Kasumi-1 (cell line): ENCODE data around the gene MFSD12.
A peak's percentile ranks its signal among the peaks of the same experiment; 100 is the strongest.

Source experiments
- DNase-seq, 2 experiments: peaks; one replicate each; lab custom pipeline; 2025; lab: John Stamatoyannopoulos, UW

Gene MFSD12

DNA sequence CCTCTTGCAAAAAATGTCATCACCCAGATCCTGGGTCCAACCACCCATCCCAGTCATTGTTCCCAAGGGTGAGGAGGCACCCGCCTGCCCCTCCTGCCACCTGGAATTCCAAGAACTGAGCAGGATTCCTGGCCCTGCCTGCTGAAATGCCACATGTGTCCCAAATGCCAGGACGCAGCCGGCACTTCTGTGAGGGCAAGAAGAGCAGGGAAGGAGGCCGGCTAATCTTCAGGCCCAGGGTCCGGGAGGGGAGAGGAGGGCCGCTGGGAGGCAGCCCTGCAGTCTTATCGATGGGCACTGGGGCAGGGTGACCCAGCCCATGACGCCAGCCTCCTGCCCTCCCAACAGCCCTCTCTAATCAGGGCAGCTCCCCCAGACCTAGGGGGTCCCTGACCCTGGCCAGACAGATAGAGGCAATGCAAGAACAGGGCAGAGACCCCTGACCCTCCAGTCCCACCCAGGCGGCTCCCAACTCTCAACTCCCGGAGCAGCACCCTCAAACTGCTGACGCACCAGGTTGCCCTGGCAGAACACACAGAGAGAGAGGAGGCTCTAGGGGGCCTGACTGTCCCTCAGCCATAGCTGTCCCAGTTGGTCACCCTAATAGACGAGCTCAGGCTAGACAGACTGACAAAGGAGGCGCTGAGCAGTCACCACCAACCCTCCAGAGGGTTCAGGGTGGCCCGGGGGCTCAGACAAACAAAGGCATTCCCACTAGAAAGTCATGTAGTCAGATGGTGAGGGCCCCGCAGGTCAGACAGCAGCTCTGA lies 1.5 kb downstream of the MFSD12 start:
- no peak for DNase-seq

DNA sequence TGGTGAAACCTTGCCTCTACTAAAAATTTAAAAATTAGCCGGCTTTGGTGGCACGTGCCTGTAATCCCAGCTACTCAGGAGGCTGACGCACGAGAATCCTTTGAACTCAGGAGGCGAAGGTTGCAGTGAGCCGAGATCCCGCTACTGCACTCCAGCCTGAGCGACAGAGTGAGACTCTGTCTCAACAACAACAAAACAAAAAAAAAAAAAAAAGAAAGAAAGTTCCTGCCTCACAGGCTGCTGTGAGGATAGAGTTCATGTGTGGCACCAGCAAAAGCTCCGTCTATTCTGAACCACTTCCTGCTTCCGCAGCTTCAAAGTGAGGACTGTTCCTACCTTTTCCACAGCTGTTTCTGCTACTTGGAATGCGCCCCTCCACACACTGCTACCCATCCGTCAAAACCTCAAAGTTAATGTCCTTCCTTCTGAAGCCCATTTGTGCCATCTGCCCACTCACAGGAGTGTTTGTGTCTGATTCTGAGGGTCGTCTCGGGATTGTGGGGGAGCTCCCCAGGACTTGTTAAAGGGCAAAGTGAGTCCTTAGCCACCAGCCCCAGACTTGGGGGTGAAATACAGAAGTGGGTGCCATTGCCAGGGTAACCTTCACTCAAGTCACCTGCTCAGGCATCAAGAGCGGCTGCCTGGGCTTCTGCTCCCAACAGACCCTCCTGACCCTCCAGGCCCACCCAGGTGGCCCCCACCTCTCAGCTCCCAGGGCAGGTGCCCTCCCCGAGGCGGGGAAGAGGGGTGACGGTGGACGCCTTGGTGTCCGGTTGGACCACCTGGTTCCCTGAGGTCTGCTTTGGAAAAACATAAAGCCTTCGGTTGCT lies 2.9 kb downstream of the MFSD12 start:
- DNase-seq = peak; percentile 56 to 64

DNA sequence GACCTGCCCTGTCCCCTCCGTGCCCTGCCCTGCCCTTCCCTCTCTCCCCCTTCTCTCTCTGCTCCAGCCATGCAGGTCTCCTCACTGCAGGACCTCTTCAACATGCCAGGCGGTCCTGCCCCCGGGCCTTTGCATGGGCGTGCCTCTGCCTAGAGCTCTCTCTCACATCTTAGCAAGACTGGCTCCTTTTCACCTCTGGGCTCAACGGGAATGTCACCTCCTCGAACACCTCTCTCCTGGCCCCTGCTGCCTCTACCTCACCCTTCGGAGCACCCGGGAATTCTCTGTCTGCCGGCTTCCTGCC lies 5.6 kb downstream of the MFSD12 start:
- DNase-seq = no peak

DNA sequence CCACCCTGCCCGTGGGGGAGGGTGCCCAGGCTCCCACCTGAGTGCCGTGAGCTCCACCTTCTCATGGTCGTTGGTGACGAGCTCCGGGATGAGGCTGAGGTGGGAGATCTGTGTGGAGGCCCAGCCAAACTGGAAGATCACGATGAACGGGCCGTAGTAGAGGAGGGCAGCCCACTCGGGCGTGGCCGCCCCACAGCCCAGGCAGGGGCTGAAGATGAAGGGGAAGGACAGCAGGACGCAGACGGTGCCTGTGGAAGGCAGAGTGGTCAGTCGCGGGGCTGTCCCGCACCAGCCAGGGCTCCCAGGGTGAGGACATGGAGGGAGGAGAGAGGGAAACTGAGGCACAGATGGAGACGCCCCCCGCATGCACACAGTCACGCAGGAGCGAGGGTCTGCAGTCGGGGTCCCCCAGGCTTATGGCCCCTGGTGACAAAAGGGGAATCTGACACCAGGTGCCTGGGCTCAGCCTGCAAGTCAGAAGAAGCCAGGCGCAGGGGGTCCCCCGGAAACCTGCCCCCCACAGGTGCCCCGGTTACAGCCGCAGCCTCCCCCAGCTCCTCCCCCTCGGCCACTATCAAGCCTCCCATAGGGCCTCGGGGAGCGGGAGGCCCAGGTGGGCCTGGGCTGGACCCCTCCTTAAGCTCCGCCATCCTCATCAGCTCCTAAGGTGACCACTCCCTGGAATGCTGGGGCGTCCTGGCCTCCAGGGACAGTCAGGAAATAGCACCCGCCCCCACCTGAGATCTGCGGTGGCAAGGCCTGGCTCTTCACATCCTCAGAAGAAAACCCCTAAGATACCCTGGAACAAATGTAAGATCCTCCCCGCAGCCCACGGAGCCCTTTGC lies 6.2 kb downstream of the MFSD12 start:
- no peak for DNase-seq

DNA sequence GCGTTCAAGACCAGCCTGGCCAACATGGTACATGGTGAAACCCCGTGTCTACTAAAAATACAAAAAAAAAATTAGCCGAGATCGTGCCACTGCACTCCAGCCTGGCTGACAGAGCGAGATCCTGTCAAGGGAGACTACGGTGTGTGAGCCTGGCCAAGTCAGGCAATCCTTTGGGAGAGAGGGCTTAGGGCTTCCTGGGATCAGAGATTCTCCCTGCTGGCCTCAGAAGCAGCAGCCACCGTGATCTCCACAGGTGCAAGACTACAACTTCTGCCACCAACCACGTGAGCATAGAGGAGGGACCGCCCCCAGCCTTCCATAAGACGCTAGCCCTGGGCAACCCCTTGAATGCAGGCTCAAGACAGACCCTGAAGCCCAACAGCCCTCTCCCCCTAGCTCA lies 7.6 kb downstream of the MFSD12 start:
- DNase-seq = no peak

DNA sequence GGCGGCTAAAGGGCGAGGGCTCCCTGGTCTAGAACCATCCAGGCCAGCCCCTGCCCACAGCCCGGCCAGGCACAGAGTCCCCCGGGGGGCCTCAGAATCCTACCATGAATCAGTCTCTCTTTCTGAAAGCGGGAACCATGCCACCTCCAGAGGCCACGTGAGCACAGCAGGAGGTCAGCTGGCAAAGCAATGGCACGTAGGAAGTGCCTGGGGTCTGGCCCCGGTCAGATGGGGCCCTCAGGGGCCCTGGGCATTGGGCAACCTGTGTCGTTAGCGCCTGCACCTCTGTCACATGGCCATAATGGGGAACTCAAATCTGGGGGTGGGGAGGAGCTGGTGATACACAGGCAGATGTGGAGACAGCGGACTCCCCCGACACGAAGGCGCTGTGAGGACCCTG lies 8.8 kb downstream of the MFSD12 start:
- DNase-seq = peak in 1 of 2 experiments; percentile 7

DNA sequence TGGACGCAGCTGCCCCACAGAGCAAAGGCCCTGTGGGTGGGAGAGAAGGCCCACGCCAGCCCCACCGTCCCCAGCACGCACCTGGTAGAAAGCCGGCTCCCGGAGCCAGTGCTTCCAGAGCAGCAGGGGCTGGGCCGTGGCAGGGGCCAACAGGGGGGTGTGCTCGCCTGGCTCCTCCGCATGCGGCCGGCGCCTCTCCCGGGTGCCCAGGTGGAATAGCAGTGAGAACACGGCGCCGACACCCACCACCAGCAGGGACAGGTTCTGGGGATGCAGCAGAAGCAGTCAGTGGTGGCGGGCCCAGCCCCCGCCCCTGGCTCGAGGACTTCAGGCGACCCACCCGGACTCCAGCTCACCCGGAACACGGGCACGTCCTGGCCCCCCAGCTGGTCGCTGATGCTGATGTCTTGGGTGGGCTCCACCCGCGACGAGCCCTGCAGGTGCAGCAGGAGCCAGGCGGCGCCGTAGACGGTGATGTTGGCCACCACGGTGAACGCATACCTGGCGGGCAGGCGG lies 9.6 kb downstream of the MFSD12 start:
- no peak for DNase-seq

DNA sequence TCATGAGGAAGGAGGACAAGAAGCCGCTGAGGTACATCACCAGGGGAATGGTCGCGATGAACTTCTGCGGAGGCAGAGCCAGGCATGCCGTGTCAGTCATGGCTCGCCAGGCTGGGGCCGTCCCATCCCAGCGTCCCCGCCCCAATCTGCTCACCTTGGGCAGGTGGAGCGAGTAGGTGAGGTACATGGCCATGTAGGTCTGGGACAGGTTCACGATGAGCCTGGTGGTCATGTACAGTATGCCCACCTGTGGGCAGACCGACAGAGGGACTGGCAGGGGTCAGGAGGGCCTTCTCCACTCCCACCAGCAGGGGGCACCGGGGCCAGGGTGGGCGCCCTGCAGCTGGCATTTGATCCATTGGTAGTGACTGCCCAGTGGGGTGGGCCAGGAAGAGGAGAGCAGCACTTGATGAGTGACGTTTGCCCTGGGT lies 10.1 kb downstream of the MFSD12 start:
- DNase-seq = no peak

DNA sequence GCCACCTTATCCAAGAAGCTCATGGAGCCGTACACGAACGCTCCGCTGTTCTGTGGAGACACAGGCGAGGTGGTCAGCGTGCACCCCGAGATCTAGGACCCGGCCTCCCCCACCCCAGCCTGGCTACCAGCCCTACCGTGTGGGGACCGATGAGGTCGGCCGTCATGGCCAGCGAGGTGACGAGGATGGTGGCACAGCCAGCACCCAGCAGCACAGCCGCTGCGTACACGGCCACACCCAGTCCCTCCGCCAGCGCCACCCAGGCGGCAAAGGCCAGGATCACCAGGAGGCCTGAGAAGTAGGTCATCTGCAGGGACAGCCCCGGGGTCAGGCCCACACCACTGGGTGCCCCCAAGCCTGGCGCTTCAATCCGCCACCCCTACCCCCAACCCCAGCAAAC lies 11.3 kb downstream of the MFSD12 start:
- no peak for DNase-seq

DNA sequence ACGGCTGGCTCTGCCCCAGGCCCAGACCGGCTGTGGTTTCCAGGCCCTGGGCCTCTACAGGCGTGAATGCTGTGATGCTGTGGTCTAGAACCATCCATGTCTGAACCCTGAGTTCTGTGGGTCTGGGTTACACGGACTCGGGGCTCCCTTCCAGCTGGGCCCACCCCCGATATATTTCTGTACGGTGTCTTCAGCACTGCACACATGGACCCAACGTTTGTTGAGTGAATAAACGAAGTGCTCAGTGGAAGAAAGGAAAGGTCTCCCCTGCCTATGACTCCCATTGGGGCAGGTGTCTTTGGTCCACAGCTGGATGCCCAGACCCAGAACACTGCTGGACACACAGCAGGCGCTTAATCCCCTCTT lies 11.7 kb downstream of the MFSD12 start:
- DNase-seq = no peak

DNA sequence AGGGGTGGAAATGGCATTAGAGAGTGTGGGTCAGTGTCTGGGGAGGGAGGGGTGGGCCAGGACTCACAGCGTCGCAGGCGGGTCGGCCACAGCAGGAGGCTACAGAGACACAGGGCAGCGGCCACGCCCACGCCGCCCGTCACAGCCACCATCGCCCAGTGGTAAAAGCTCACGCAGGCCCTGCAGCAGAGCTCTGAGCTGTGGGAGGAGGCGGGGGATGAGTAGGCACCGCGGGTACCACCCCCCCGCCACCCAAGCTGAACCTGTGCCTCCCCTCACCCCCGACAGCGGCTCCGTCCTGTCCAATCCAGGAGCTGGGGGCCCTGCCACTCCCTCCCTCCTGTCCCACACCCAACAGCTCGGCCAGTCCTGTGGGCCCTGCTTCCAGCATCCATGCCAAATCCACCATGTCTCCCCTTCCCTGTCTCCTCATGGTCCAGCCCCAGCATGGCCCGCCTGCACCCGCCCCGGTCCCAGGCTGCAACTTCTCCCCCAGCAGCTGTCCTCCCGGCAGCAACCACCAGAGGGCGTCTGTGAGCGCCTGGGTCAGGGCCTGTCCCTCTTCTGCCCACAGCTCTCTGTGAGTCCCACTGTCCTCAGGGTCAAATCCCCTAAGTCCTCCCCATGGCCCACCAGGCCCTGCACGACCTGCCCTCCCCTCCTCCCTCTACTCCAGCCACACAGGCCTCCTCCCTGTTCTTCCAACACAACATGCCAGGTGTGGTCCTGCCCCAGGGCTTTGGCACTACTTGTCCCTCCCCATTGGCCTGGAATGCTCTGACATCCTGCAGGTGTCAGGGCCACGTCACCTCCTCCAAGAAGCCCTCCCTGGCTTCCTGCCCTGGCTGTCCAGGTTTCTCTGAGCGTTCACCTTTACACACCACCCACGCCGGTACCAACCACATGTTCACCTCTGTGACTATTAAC lies 12.4 kb downstream of the MFSD12 start:
- peak; percentile 13 to 35 for DNase-seq

DNA sequence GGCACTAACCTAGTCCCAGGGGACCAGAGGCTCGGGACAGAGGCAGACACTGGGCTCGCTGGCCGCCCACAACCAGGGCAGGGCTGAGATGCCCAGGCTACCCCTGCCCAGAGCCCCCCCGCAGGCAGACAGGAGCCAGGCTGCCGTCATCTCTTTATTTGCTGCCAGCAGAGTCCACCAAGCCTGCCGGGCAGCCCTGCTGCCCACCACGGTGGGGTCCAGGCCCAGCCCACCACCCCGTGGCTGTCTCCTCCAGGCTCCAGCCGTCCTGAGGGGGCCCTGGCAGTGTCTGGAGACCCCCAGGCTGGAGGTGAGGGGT lies 13.4 kb downstream of the MFSD12 start:
- DNase-seq = no peak

DNA sequence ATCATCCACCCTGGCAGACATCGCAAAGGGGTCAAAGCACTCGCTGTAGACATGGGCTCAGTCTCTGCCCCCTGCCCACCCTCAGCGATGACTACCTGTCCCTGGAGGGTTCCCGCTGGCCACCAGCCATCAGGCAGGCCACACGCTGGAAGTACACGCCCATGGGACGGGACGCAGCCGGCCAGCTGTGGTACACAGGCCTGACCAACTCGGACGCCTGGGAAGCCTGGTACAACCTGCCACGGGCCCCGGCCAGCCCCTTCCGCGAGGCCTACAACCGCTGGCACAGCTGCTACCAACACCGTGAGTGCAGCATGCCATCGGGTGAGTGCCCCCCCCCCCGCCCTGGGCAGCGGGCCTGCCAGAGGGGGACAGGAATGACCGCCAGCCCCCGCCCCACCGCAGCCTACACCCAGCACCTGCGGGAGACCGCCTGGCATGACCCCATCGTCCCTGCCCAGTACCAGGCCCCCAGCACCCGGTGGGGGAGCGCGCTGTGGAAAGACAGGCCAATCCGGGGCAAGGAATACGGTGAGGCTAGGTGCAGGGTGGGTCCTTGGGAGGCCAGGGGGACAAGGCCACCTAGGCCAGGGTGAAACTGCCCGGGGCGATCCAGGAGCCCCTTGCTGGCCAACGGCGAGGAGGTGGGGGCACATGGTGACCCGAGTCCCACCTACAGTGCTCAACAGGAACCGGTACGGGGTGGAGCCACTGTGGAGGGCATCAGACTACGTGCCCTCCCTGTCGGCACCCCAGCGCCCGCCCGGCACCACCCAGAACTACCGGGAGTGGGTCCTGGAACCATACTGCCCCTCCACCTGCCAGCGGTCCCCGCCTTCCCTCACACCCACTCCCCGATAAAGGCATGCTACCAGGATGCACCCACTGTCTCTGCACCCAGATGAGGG lies 14.0 kb downstream of the MFSD12 start:
- DNase-seq = no peak

DNA sequence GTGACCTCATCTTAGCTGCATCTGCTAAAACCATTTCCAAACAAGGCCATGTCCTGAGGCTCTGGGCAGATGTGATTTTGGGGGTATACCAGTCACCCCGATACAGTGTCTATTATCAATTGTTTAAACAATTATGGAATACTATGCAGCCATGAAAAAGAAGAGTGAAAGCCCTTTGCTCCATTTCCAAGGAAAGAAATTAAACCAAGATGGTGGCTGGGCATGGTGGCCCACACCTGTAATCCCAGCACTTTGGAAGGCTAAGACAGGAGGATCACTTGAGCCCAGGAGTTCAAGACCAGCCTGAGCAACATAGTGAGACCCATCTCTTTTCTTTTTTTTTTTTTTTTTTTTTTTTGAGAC lies 17.6 kb downstream of the MFSD12 start:
- no peak for DNase-seq

DNA sequence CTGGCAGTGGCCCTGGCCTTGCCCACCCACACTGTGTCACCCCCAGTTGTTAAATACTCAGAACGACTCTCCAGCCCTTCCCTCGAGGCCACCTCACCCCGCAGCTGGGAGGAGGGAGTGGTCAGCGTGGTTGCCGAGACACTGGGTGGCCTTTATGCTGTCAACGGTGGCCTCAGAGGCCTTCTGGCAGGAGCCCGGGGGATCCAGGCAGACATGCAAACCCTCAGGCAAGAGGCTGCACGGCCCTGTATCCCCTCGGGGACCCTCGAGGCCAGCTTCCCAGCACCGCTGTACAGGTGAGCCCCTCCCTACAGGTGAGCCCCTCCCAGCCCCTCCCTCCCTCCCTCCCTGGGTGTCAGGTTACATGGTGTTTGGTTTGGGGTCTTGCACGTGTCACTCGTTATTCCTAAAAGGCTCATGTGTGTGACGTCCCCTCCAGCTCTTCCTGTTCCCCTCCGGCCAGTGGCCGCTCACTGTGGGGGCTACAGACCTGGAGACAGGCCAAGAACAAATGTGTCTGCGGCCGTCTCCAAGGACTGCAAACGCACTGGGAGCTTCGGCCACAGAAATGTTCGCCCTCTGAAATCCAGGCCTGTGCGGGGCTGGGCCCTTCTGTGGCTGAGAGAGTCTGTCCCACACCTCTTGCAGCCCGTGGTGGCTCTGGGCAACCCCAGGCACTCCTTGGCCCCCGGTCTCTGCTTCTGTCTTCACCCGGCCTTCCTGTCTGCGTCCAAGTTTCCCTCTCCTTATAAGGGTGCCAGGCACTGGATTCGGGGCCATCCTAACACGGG lies 18.2 kb downstream of the MFSD12 start, which contains the start of gene TEKTIP1:
Gene TEKTIP1 (plus strand): TSS at position 210 of the 791 bp plus-strand sequence. CDS start 4 bp downstream, at position 214.
- no peak for DNase-seq

DNA sequence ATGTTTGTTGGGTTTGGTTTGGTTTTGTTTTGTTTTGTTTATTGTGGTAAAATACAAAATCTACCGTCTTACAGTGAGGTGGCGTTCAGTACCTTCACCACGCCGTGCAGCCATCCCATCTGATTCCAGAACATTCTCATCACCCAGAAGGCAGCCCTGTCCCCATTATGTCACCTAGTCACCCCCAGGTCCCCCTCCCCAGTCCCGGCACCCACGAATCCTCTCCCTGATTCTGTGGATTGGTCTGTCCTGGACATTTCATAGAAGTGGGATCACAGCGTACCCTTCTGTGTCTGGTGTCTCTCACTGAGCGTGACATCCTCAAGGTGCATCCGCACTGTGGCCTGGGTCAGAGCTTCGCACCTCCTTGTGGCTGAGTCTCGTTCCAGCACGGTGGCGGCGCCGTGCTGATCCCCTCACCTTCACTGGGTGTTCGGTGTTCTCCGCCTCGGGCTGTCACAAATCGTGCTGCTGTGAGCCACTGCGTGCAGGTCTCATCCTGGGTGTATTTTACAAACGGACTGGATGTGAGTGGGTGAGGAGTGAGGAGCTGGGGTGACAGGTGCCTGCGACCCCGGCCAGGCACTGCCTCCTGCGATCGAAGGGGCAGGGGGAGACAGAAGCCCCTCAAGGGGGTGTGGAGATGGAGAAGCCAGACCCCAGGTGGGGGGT lies 19.0 kb downstream of the MFSD12 start:
- no peak for DNase-seq

DNA sequence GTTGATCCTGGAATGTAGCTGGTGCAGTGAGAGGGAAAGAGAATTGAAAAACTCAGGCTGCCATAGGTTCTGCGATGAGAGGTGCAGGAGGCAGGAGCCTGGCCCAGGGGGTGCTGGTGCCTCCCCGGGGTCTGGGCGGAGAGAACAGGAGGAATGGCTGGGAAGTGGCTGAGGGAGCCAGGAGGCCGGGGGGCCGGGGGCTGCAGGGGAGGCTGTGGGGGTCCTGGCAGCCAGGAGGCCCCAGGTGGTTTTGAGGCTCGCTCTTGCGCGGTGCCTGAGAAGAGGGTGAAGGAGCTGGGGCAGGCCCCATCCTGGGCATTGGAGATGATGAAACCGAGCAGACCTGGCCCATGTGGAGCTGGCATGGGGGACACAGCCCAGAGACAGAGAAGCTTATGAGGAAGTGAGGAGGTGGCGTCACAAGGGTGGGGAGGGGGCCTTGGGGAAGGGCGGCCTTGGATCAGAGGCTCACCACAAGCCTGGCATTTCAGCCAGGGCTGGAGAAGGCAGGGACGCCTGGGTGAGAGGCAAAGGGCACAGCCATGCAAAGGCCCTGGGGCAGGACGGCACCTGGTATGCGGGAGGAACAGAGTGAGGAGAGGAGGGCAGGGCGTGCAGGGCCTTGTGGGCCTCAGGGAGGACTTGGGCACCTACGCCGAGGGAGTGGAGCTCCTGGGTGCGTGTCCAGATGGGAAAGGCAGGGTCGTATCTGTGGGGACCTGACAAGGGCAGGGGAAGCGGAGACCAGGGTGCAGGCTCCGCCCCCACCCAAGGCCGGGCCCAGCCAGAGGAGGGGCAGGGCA lies 19.7 kb downstream of the MFSD12 start:
- DNase-seq = no peak

DNA sequence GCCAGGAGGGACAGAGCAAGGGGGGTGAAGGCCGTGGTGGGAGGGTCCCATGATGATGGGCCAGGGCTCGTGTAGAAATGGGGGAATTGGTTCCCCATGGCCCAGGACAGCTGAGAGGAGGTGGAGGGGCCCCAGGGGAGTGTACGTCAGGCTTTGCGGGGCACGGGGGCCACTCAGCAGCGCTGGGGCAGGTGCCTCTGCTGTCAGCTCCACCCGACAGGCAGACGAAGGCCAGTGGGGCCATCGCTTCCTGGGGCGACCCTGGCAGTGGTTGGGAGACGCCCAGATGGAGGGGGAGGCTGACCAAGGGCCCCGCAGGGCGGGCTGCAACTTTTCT lies 20.3 kb downstream of the MFSD12 start:
- no peak for DNase-seq
